Subcutaneous adipose tissue (tissue), 4 donors: Measurements from ENCODE around the gene C7. TPM values are rescaled to one million over a fixed set of nuclear protein-coding genes. Genes with fewer than 3 reads are reported as not detected.

Experiments used
- CTCF ChIP-seq: fragments of 450-650 bp; IDR thresholded peaks from one replicate; pipeline ENCODE4 v1.5.1; 2016; ENCODE audit warnings: low read depth, mild to moderate bottlenecking, control low read depth, antibody characterized with exemption, moderate library complexity
- total RNA-seq, 4 donors: library from RNA; depleted of rRNA; stranded (reverse); fragments of >200 nt; gene quantifications; one replicate each; pipeline ENCODE4 v1.1.0, GENCODE V29; 2016

Gene C7
- total RNA-seq, 4 donors from 2014 or later: 72.4 to 311 (median 113) TPM

GRCh38 chr5:40939753-40940152 lies 30.5 kb downstream of the C7 start:
- TF ChIP-seq CTCF: no peak

GRCh38 chr5:40945111-40945510 lies 35.8 kb downstream of the C7 start:
- no peak for TF ChIP-seq CTCF

- no peak for TF ChIP-seq CTCF
These were observed 46.0 kb downstream of the C7 start for GRCh38 chr5:40955313-40955712.

GRCh38 chr5:40957048-40957447 lies 47.8 kb downstream of the C7 start:
- no peak for TF ChIP-seq CTCF

GRCh38 chr5:40958811-40959210 lies 49.5 kb downstream of the C7 start:
- TF ChIP-seq CTCF: no peak

GRCh38 chr5:40960037-40960436 lies 50.7 kb downstream of the C7 start:
- TF ChIP-seq CTCF: no peak

- no peak for TF ChIP-seq CTCF
These were observed 53.1 kb downstream of the C7 start for GRCh38 chr5:40962207-40962955.
